ENCODE measurements around the gene ARHGAP27.

GRCh38 chr17:45389354-45389753 is 43.3 kb downstream of the ARHGAP27 start:
- no peak for TF ChIP-seq POLR2AphosphoS5 (IDR thresholded peaks at IDR 0.05; ENCODE audit: borderline replicate concordance, low read depth, low read length)
- TF ChIP-seq EZH2 (IDR thresholded peaks at IDR 0.05), result no peak

Data from SK-N-MC (cell line).